Measurements from ENCODE around the gene C11orf21. TPM values are rescaled to one million over a fixed set of nuclear protein-coding genes. Genes with fewer than 3 reads are reported as not detected.

C11orf21 gene
- total RNA-seq, 2 experiments from 2014 or later, result 0.47 to 2.5 TPM

GRCh38 chr11:2247496-2247895 is 54.2 kb downstream of the C11orf21 start:
- intact Hi-C loops (cut with micrococcal nuclease; ENCODE audit: unreplicated experiment), result no loop called here
- Histone ChIP-seq H4K20me1 (ENCODE audit: insufficient read depth, low read length) (no peaks in the 10 kb centered on the region), H3K79me2 (ENCODE audit: insufficient read depth, low read depth, low read length) (no peaks in the 10 kb centered on the region), H3K4me2 (ENCODE audit: low read length) (no peak overlapping the region), H3K9me3 (ENCODE audit: low read length) (0 out of 2 replicates have a peak, but pooled peaks cover under 1% of the 10 kb centered on the region), H3K27ac (ENCODE audit: low read depth, low read length, poor library complexity, severe bottlenecking) (no peak overlapping the region), H3K36me3 (ENCODE audit: insufficient read depth, low read length) (no peaks in the 10 kb centered on the region), H3K4me3 (ENCODE audit: low read depth, low read length, poor library complexity, severe bottlenecking) (no peak overlapping the region), H2AFZ (ENCODE audit: low read length) (no peak overlapping the region), H3K4me1 (ENCODE audit: insufficient read depth, low read length, poor library complexity, severe bottlenecking) (no peaks in the 10 kb centered on the region), H3K9me2 (ENCODE audit: insufficient read depth, low read length) (no peaks in the 10 kb centered on the region)
- TF ChIP-seq, protein P1, sequence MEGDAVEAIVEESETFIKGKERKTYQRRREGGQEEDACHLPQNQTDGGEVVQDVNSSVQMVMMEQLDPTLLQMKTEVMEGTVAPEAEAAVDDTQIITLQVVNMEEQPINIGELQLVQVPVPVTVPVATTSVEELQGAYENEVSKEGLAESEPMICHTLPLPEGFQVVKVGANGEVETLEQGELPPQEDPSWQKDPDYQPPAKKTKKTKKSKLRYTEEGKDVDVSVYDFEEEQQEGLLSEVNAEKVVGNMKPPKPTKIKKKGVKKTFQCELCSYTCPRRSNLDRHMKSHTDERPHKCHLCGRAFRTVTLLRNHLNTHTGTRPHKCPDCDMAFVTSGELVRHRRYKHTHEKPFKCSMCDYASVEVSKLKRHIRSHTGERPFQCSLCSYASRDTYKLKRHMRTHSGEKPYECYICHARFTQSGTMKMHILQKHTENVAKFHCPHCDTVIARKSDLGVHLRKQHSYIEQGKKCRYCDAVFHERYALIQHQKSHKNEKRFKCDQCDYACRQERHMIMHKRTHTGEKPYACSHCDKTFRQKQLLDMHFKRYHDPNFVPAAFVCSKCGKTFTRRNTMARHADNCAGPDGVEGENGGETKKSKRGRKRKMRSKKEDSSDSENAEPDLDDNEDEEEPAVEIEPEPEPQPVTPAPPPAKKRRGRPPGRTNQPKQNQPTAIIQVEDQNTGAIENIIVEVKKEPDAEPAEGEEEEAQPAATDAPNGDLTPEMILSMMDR (conservative IDR thresholded peaks at IDR 0.05; ENCODE audit: low read length), result no peak
- no peak for TF ChIP-seq EZH2phosphoT487 (IDR thresholded peaks at IDR 0.05; ENCODE audit: borderline replicate concordance, low read depth, low read length)
- BruUV-seq (replicated peaks), result no TSS peak
- no peak for DNase-seq (ENCODE audit: low spot score)
- ChIA-PET CTCF (ENCODE audit: unreplicated experiment) (no interaction called here), POLR2A (no interaction called here)

Small RNA genes within 50 kb of the gene (small RNA-seq; reads per million reads assigned to genes)
- not detected for gene RNU6-878P

Other genes with a start within 250 kb of the C11orf21 start
- gene IGF2, start 162.5 kb downstream of the C11orf21 start, total RNA-seq (2014; rRNA removed; shearing (Covaris generic)), result not detected in 2 replicates
- not detected in 2 replicates for gene IGF2, start 162.5 kb downstream of the C11orf21 start, total RNA-seq (2022)
- gene INS, start 140.7 kb downstream of the C11orf21 start, total RNA-seq (2014; rRNA removed; shearing (Covaris generic)), result not detected in 2 replicates
- not detected in 2 replicates for gene INS, start 140.7 kb downstream of the C11orf21 start, total RNA-seq (2022)
- gene TH, start 130.1 kb downstream of the C11orf21 start, total RNA-seq (2014; rRNA removed; shearing (Covaris generic)), result not detected in 2 replicates
- gene TH, start 130.1 kb downstream of the C11orf21 start, total RNA-seq (2022), result not detected in 2 replicates
- gene ASCL2, start 31.3 kb downstream of the C11orf21 start, total RNA-seq (2014; rRNA removed; shearing (Covaris generic)), result not detected in 2 replicates
- not detected in 2 replicates for gene ASCL2, start 31.3 kb downstream of the C11orf21 start, total RNA-seq (2022)
- gene TSPAN32, start 95 bp upstream of the C11orf21 start, total RNA-seq (2014; rRNA removed; shearing (Covaris generic)), result 0.69 and 1.1 TPM in 2 replicates
- gene TSPAN32, start 95 bp upstream of the C11orf21 start, total RNA-seq (2022), result 1.5 and 2.0 TPM in 2 replicates
- 233 and 290 TPM in 2 replicates for gene CD81, start 75.4 kb upstream of the C11orf21 start, total RNA-seq (2014; rRNA removed; shearing (Covaris generic))
- 343 and 404 TPM in 2 replicates for gene CD81, start 75.4 kb upstream of the C11orf21 start, total RNA-seq (2022)
- gene TSSC4, start 98.8 kb upstream of the C11orf21 start, total RNA-seq (2014; rRNA removed; shearing (Covaris generic)), result 40.4 and 43.5 TPM in 2 replicates
- 41.3 and 50.9 TPM in 2 replicates for gene TSSC4, start 98.8 kb upstream of the C11orf21 start, total RNA-seq (2022)
- gene TRPM5, start 142.6 kb upstream of the C11orf21 start, total RNA-seq (2014; rRNA removed; shearing (Covaris generic)), result not detected in 2 replicates
- not detected in 2 replicates for gene TRPM5, start 142.6 kb upstream of the C11orf21 start, total RNA-seq (2022)
- 0.22 and 0.72 TPM in 2 replicates for gene KCNQ1, start 143.1 kb upstream of the C11orf21 start, total RNA-seq (2014; rRNA removed; shearing (Covaris generic))
- 1.3 and 1.8 TPM in 2 replicates for gene KCNQ1, start 143.1 kb upstream of the C11orf21 start, total RNA-seq (2022)

Data from OCI-LY7 (cell line).